GM13976 (cell line): ENCODE data around the gene HLCS.

Experiments
- DNase-seq: peaks from one replicate; pipeline ENCODE4 v3.0.0; 2012; ENCODE audit warnings: low spot score
- CTCF ChIP-seq: IDR thresholded peaks from 2 replicates; pipeline ENCODE4 v1.5.1; 2012; ENCODE audit warnings: borderline replicate concordance, mild to moderate bottlenecking; ENCODE audit not compliant: insufficient read depth; ENCODE audit errors: extremely low read depth, missing control alignments, control extremely low read depth
- in situ Hi-C: fragments of 300-500 bp; cut with MboI; formaldehyde crosslinking; loops from one replicate; pipeline ENCODE4 v1.12.0; 2022; ENCODE audit warnings: low sequenced_read_pairs, mixed read lengths, inconsistent platforms; ENCODE audit not compliant: unreplicated experiment

HLCS gene

GRCh38 chr21:36913247-36914169 lies 53.0 kb downstream of the HLCS start:
- in situ Hi-C loops: no loop called here
- TF ChIP-seq CTCF: no peak
- no peak for DNase-seq

DNA sequence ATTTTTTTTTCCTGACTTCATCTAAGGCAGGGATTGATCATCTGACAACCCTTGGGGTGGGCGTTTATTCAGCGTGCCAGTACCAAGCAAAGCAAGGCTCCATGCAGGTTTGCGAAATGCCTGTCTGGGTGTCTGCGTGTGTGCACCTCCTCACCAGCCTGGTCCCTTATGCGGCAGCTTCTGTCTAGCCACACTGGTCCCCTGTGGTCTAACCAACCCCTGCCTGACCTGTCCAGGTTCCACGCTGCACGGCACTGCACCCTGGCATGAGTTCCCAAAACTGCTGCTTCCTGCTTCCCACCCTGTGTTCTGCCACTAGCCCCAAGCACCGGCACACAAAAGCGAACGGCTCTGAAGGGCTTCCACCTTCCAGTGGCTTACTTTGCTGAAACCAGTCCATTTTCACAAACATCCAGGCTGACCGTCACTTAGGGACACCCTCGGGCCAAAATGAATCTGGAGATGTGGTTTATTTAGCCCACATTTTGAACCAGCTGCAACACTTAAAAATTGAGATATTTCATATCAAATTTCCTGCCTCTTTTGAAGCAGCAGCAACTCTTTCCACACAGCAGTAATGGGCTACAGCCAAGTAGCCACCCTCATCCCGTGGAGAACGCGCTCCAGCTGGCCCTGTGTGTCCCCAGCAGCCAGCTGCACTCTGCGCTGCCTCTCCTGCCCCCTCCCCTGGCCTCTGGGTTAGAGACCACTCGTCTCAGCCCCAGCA lies 55.7 kb downstream of the HLCS start:
- no peak for DNase-seq
- no peak for TF ChIP-seq CTCF
- in situ Hi-C loops: no loop called here

DNA sequence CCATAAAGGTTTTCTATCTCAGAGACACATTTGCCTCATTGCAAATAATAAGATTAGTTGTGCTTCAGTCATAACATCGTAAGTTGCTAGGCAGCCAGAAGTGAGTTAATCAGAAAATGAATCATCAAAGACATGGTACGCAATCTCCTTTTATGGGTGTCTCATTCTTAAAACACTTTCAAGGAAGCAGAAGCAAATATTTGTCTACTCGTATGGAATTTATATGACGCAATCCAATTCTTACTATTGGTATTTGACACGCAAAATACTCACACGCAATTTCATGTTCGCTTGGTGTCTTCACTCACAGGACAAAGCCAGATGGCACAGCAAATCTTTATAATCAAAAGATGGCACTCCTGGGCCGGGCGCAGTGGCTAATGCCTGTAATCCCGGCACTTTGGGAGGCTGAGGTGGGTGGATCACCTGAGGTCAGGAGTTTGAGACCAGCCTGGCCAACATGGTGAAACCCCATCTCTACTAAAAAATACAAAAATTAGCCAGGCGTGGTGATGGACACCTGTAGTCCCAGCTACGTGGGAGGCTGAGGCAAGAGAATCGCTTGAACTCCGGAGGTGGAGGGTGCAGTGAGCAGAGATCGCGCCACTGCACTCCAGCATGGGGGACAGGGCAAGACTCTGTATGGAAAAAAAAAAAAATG lies 56.4 kb downstream of the HLCS start:
- TF ChIP-seq CTCF: no peak
- in situ Hi-C loops: no loop called here
- DNase-seq: no peak

DNA sequence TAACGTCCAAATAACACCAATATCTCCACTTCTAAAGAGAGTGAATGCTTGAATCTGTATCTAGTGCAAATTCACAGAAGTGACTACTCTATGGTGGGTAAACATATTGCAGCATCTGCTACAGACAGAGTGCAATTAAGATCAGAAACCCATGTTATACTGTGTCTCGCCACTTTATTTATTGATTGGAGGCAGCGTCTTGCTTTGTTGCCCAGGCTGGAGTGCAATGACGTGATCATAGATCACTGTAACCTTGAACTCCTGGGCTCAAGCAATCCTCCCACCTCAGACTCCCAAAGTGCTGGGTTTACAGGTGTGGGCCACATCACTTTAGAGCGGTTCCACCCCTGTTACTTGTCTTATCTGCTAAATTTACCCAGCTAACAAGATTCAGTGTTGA lies 57.0 kb downstream of the HLCS start:
- in situ Hi-C loops: no loop called here
- DNase-seq: no peak
- no peak for TF ChIP-seq CTCF

- TF ChIP-seq CTCF: no peak
- in situ Hi-C loops: no loop called here
- DNase-seq: no peak
These were observed 58.1 kb downstream of the HLCS start for GRCh38 chr21:36908260-36908908.

DNA sequence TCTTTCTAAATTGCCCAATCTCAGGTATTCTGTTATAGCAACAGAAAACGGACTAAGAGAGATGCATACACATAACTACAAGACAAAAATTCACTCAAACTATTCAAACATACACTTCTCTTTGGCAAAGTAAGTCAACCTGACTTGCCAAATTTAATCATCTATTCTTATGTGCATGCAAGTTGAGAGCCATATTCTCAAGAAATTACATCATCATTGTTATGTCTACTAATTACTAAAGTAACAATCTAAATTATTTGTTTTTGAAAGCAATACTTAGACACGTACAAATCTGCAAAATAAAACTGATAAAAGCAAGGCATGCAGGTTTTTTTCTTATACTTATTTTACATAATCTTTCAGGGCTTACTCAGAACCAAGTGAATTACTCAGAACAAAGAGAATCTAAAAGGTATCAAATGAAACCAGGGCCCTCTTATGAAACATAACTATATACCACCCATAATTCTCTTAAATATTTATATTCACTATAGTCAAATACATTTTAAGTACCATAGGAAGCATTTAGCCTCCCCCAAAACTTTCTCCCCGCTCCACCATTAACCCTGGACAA lies 62.3 kb downstream of the HLCS start:
- DNase-seq: no peak
- TF ChIP-seq CTCF: no peak
- in situ Hi-C loops: no loop called here
